ENCODE data around the gene COL1A2.

COL1A2 gene

DNA sequence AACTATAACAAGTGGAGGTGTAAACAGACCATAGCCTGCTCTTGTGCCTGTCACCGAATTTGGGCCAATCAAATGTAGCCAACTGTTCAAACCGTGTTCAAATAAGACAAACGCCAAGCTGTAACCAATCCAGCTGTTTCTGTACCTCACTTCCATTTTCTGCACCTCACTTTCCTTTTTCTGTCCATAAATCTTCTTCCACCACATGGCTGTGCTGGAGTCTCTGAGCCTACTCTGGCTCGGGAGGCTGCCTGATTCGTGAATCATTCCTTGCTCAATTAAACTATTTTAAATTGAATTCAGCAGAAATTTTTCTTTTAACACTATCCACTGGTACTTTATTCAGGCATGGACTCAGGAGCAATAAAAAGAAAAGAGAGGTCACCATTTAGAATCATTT, 29.9 kb upstream of the COL1A2 start:
- Histone ChIP-seq H2AFZ (ENCODE audit: low read depth, low read length) (no peak overlapping the region), H3K9ac (ENCODE audit: low read depth, low read length) (no peak overlapping the region), H3K36me3 (ENCODE audit: insufficient read depth, low read length) (no peaks in the 10 kb centered on the region), H3K9me3 (ENCODE audit: insufficient read depth, low read length, severe bottlenecking) (no peaks in the 10 kb centered on the region), H3K4me1 (ENCODE audit: insufficient read depth, low read length) (no peaks in the 10 kb centered on the region), H3K27ac (ENCODE audit: low read length) (no peak overlapping the region), H3K4me3 (ENCODE audit: low read depth in 1 of 2, low read length in 2 of 2) (no peak overlapping the region), H3K27me3 (ENCODE audit: insufficient read depth, low read length, poor library complexity) (no peaks in the 10 kb centered on the region), H3K79me2 (ENCODE audit: insufficient read depth, low read length) (no peaks in the 10 kb centered on the region), H3K4me2 (ENCODE audit: insufficient read depth, low read length) (no peak overlapping the region), H4K20me1 (ENCODE audit: insufficient read depth, low read length) (no peaks in the 10 kb centered on the region)
- DNase-seq (no peak), ATAC-seq (ENCODE audit: insufficient read depth, low read depth) (no peak)
- no peak for TF ChIP-seq EZH2 (IDR thresholded peaks at IDR 0.05; ENCODE audit: borderline replicate concordance, low read depth, low read length, severe bottlenecking)
- TF ChIP-seq CTCF (IDR thresholded peaks at IDR 0.05; ENCODE audit: borderline replicate concordance, extremely low read depth, low read length, poor library complexity, severe bottlenecking): no peak

DNA sequence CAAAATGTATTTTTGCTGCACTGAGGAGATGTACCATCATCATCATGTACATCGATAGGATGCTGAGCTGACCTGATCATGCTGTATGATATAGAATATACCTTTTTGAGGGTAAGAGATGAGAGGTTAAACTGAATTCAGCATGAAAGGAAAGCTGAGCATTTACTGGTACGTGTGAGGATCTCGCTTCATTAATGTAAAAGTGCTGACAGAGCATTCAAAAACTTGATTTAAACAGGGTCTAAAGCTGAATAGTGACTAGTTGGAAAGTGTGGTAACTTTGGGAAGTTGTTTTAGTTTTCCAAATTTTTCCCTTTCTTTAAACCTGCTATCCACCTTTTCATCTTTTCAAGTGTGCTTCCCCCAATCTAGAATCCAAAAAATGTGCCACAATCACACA, 28.5 kb upstream of the COL1A2 start:
- no peaks in the 10 kb centered on the region for H3K27me3 ChIP-seq (ENCODE audit: insufficient read depth, low read length, poor library complexity)
- no peak overlapping the region for H3K9ac ChIP-seq (ENCODE audit: low read depth, low read length)
- H3K4me1 ChIP-seq (ENCODE audit: insufficient read depth, low read length): no peaks in the 10 kb centered on the region
- no peak overlapping the region for H2AFZ ChIP-seq (ENCODE audit: low read depth, low read length)
- TF ChIP-seq EZH2 (IDR thresholded peaks at IDR 0.05; ENCODE audit: borderline replicate concordance, low read depth, low read length, severe bottlenecking) (no peak), CTCF (IDR thresholded peaks at IDR 0.05; ENCODE audit: borderline replicate concordance, extremely low read depth, low read length, poor library complexity, severe bottlenecking) (no peak)
- no peak for DNase-seq
- no peak overlapping the region for H3K4me2 ChIP-seq (ENCODE audit: insufficient read depth, low read length)
- H3K27ac ChIP-seq (ENCODE audit: low read length): no peak overlapping the region
- no peaks in the 10 kb centered on the region for H3K36me3 ChIP-seq (ENCODE audit: insufficient read depth, low read length)
- no peak overlapping the region for H3K4me3 ChIP-seq (ENCODE audit: low read depth in 1 of 2, low read length in 2 of 2)
- H3K9me3 ChIP-seq (ENCODE audit: insufficient read depth, low read length, severe bottlenecking): no peaks in the 10 kb centered on the region
- no peak for ATAC-seq (ENCODE audit: insufficient read depth, low read depth)
- no peaks in the 10 kb centered on the region for H3K79me2 ChIP-seq (ENCODE audit: insufficient read depth, low read length)
- H4K20me1 ChIP-seq (ENCODE audit: insufficient read depth, low read length): no peaks in the 10 kb centered on the region

DNA sequence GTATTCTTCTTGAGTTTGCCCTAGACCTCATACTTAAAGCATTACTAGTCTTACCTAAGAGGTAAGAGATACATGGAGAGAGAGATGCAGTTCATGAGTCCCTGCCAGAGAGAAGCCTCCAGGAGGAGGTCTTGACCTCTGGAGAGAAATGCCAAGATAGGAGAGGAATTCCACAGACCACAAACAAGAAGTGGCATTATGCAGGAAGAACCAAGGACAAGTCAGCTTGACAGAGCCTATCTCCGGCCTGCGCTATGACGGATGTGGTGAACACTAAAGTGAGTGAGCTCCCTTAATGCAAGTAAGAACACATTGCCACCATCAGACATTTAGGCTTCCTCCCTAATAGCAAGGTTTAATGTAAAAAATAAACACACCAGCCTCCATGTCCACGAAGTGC, 27.9 kb upstream of the COL1A2 start:
- Histone ChIP-seq H3K9me3 (ENCODE audit: insufficient read depth, low read length, severe bottlenecking) (no peaks in the 10 kb centered on the region), H2AFZ (ENCODE audit: low read depth, low read length) (no peak overlapping the region), H3K4me2 (ENCODE audit: insufficient read depth, low read length) (no peak overlapping the region), H3K4me3 (ENCODE audit: low read depth in 1 of 2, low read length in 2 of 2) (no peak overlapping the region), H3K36me3 (ENCODE audit: insufficient read depth, low read length) (no peaks in the 10 kb centered on the region), H3K9ac (ENCODE audit: low read depth, low read length) (no peak overlapping the region), H3K4me1 (ENCODE audit: insufficient read depth, low read length) (no peaks in the 10 kb centered on the region), H3K79me2 (ENCODE audit: insufficient read depth, low read length) (no peaks in the 10 kb centered on the region), H3K27me3 (ENCODE audit: insufficient read depth, low read length, poor library complexity) (no peaks in the 10 kb centered on the region), H3K27ac (ENCODE audit: low read length) (no peak overlapping the region), H4K20me1 (ENCODE audit: insufficient read depth, low read length) (no peaks in the 10 kb centered on the region)
- TF ChIP-seq CTCF (IDR thresholded peaks at IDR 0.05; ENCODE audit: borderline replicate concordance, extremely low read depth, low read length, poor library complexity, severe bottlenecking) (no peak), EZH2 (IDR thresholded peaks at IDR 0.05; ENCODE audit: borderline replicate concordance, low read depth, low read length, severe bottlenecking) (no peak)
- ATAC-seq (ENCODE audit: insufficient read depth, low read depth) (no peak), DNase-seq (no peak)

- H3K4me2 ChIP-seq (ENCODE audit: insufficient read depth, low read length): no peak overlapping the region
- no peaks in the 10 kb centered on the region for H3K9me3 ChIP-seq (ENCODE audit: insufficient read depth, low read length, severe bottlenecking)
- no peak for DNase-seq
- H4K20me1 ChIP-seq (ENCODE audit: insufficient read depth, low read length): no peaks in the 10 kb centered on the region
- ATAC-seq (ENCODE audit: insufficient read depth, low read depth): no peak
- no peak overlapping the region for H3K9ac ChIP-seq (ENCODE audit: low read depth, low read length)
- no peaks in the 10 kb centered on the region for H3K79me2 ChIP-seq (ENCODE audit: insufficient read depth, low read length)
- H3K4me3 ChIP-seq (ENCODE audit: low read depth in 1 of 2, low read length in 2 of 2): no peak overlapping the region
- TF ChIP-seq EZH2 (IDR thresholded peaks at IDR 0.05; ENCODE audit: borderline replicate concordance, low read depth, low read length, severe bottlenecking) (no peak), CTCF (IDR thresholded peaks at IDR 0.05; ENCODE audit: borderline replicate concordance, extremely low read depth, low read length, poor library complexity, severe bottlenecking) (no peak)
- H3K27ac ChIP-seq (ENCODE audit: low read length): no peak overlapping the region
- H2AFZ ChIP-seq (ENCODE audit: low read depth, low read length): no peak overlapping the region
- H3K27me3 ChIP-seq (ENCODE audit: insufficient read depth, low read length, poor library complexity): no peaks in the 10 kb centered on the region
- H3K36me3 ChIP-seq (ENCODE audit: insufficient read depth, low read length): no peaks in the 10 kb centered on the region
- H3K4me1 ChIP-seq (ENCODE audit: insufficient read depth, low read length): no peaks in the 10 kb centered on the region
These were observed 26.7 kb upstream of the COL1A2 start for GRCh38 chr7:94367949-94368348.
